ENCODE data around the gene MMAB.

DNA sequence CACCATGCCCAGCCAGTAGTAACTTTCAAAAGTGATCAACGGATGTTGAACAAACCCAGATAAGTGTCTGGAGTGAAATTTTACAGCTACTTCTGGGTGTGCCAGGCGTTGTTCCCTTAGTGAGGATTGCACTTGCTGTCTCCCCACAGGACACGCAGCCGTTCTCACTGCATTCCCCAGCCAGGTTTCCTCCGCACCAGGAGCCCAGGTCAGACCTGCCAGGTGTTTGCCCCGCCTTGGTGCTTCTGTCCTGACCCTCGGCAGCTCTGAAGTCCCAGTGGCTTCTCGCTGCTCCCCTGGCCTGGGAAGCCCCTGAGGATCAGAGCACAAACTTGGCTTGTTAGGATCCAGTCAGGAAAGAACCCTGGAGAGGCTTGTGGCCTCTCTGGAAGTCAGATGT, 36.2 kb downstream of the MMAB start:
- TF ChIP-seq CTCF (conservative IDR thresholded peaks at IDR 0.05; ENCODE audit: low read depth, low read length): no peak
- no peak for TF ChIP-seq EZH2phosphoT487 (IDR thresholded peaks at IDR 0.05; ENCODE audit: borderline replicate concordance, low read length)
- no peak for TF ChIP-seq EZH2 (IDR thresholded peaks at IDR 0.05; ENCODE audit: low read length, unreplicated experiment)
